ENCODE results near the gene FAM170A. TPM values are rescaled to one million over a fixed set of nuclear protein-coding genes. Genes with fewer than 3 reads are reported as not detected.

The FAM170A gene, protein sequence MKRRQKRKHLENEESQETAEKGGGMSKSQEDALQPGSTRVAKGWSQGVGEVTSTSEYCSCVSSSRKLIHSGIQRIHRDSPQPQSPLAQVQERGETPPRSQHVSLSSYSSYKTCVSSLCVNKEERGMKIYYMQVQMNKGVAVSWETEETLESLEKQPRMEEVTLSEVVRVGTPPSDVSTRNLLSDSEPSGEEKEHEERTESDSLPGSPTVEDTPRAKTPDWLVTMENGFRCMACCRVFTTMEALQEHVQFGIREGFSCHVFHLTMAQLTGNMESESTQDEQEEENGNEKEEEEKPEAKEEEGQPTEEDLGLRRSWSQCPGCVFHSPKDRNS
- total RNA-seq: not detected

GRCh38 chr5:119629339-119629738 is at the start of gene FAM170A:
FAM170A (plus strand) TSS chr5:119629558; CDS start chr5:119629769, 211 bp downstream.
- POLR2A ChIA-PET: no interaction called here
- CTCF ChIA-PET: no interaction called here
- no peaks in the 10 kb centered on the region for H3K36me3 Mint-ChIP-seq (ENCODE audit: low read depth)
- peaks cover 2% of the 10 kb centered on the region for H3K27me3 Mint-ChIP-seq (ENCODE audit: low read depth)
- no peaks in the 10 kb centered on the region for H3K4me1 Mint-ChIP-seq (ENCODE audit: low read depth)
- H3K27ac Mint-ChIP-seq: no peak within 1 kb of the TSS
- no peaks in the 10 kb centered on the region for H3K9me3 Mint-ChIP-seq (ENCODE audit: insufficient read depth)
- ATAC-seq: no peak
- no peak for DNase-seq
- H3K4me3 Mint-ChIP-seq: no peak within 1 kb of the TSS

GRCh38 chr5:119582987-119583386 is 46.4 kb upstream of the FAM170A start:
- no peak for ATAC-seq
- Mint-ChIP-seq H3K27ac (no peak overlapping the region), H3K4me1 (ENCODE audit: low read depth) (no peaks in the 10 kb centered on the region)

GRCh38 chr5:119583684-119584083 is 45.7 kb upstream of the FAM170A start:
- CTCF ChIA-PET: no interaction called here
- H3K27ac Mint-ChIP-seq: no peak overlapping the region
- DNase-seq: no peak
- H3K4me3 Mint-ChIP-seq: no peak overlapping the region
- POLR2A ChIA-PET: no interaction called here
- H3K4me1 Mint-ChIP-seq (ENCODE audit: low read depth): no peaks in the 10 kb centered on the region
- H3K27me3 Mint-ChIP-seq (ENCODE audit: low read depth): peaks cover 5% of the 10 kb centered on the region
- no peaks in the 10 kb centered on the region for H3K36me3 Mint-ChIP-seq (ENCODE audit: low read depth)
- ATAC-seq: no peak
- H3K9me3 Mint-ChIP-seq (ENCODE audit: insufficient read depth): no peaks in the 10 kb centered on the region

More at GRCh38 chr5:119582987-119583386, 46.4 kb upstream of the FAM170A start:
- Mint-ChIP-seq H3K9me3 (ENCODE audit: insufficient read depth) (no peaks in the 10 kb centered on the region), H3K27me3 (ENCODE audit: low read depth) (peaks cover 5% of the 10 kb centered on the region), H3K4me3 (no peak overlapping the region), H3K36me3 (ENCODE audit: low read depth) (no peaks in the 10 kb centered on the region)
- POLR2A ChIA-PET: no interaction called here
- CTCF ChIA-PET: no interaction called here
- no peak for DNase-seq

DNA sequence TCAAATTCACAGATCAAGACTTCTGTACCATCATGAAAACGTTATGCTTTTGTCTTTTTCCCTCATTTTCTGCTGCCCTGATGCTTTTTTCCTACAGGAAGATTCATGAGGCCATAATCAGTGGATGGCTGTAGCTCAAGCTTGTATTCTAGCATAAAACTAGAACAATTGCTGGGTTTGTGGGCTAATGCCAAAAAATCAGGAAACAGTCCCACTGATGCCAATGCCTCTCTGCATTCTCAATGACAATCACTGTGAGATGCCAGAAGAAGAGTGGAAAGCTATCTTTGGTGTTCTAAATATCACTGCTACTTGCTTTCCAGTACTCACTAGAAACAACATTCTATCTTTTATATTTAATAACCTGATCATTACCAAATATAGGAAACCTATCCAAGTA is 33.3 kb upstream of the FAM170A start:
- ChIA-PET CTCF (no interaction called here), POLR2A (no interaction called here)
- Mint-ChIP-seq H3K4me3 (no peak overlapping the region), H3K4me1 (ENCODE audit: low read depth) (no peaks in the 10 kb centered on the region), H3K36me3 (ENCODE audit: low read depth) (no peaks in the 10 kb centered on the region), H3K27ac (no peak overlapping the region), H3K9me3 (ENCODE audit: insufficient read depth) (no peaks in the 10 kb centered on the region), H3K27me3 (ENCODE audit: low read depth) (no peaks in the 10 kb centered on the region)
- DNase-seq: no peak
- ATAC-seq: no peak

- ATAC-seq (no peak), DNase-seq (no peak)
- Mint-ChIP-seq H3K4me3 (no peak overlapping the region), H3K27ac (no peak overlapping the region), H3K27me3 (ENCODE audit: low read depth) (no peaks in the 10 kb centered on the region), H3K4me1 (ENCODE audit: low read depth) (no peaks in the 10 kb centered on the region), H3K36me3 (ENCODE audit: low read depth) (no peaks in the 10 kb centered on the region), H3K9me3 (ENCODE audit: insufficient read depth) (no peaks in the 10 kb centered on the region)
- ChIA-PET POLR2A (no interaction called here), CTCF (no interaction called here)
Measured at GRCh38 chr5:119597728-119598298, 31.5 kb upstream of the FAM170A start.

- H3K9me3 Mint-ChIP-seq (ENCODE audit: insufficient read depth): no peaks in the 10 kb centered on the region
- POLR2A ChIA-PET: no interaction called here
- ATAC-seq: no peak
- no peaks in the 10 kb centered on the region for H3K36me3 Mint-ChIP-seq (ENCODE audit: low read depth)
- no peak for DNase-seq
- peaks cover 4% of the 10 kb centered on the region for H3K27me3 Mint-ChIP-seq (ENCODE audit: low read depth)
- no peaks in the 10 kb centered on the region for H3K4me1 Mint-ChIP-seq (ENCODE audit: low read depth)
- CTCF ChIA-PET: no interaction called here
- H3K27ac Mint-ChIP-seq: no peak overlapping the region
- H3K4me3 Mint-ChIP-seq: no peak overlapping the region
Measured at GRCh38 chr5:119613937-119614336, 15.4 kb upstream of the FAM170A start.

DNA sequence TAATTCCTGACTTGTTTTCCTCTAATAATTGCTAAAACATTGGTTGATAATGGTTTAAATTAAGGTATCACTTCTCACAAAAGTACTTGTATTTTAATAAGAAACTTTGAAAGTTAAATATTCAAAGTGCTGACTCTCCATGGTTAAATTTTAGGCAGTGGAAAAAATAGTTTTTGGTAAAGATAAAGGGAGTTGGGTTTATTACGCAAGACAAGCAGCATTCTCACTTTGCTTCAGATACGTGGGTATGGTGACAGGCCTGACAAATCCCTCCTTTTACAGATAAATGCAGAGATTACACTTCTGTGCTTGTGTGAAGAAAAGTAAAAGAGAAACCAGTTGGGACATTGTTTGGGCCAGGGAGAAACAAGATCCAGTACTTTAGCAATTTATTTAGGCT is 14.5 kb upstream of the FAM170A start:
- no peak overlapping the region for H3K4me3 Mint-ChIP-seq
- no peaks in the 10 kb centered on the region for H3K36me3 Mint-ChIP-seq (ENCODE audit: low read depth)
- POLR2A ChIA-PET: no interaction called here
- DNase-seq: no peak
- H3K27ac Mint-ChIP-seq: no peak overlapping the region
- peaks cover 4% of the 10 kb centered on the region for H3K27me3 Mint-ChIP-seq (ENCODE audit: low read depth)
- CTCF ChIA-PET: no interaction called here
- H3K9me3 Mint-ChIP-seq (ENCODE audit: insufficient read depth): no peaks in the 10 kb centered on the region
- H3K4me1 Mint-ChIP-seq (ENCODE audit: low read depth): no peaks in the 10 kb centered on the region
- ATAC-seq: no peak

GRCh38 chr5:119626086-119626485 is 3.3 kb upstream of the FAM170A start:
- Mint-ChIP-seq H3K36me3 (ENCODE audit: low read depth) (no peaks in the 10 kb centered on the region), H3K27me3 (ENCODE audit: low read depth) (peaks cover 4% of the 10 kb centered on the region), H3K4me1 (ENCODE audit: low read depth) (no peaks in the 10 kb centered on the region), H3K9me3 (ENCODE audit: insufficient read depth) (no peaks in the 10 kb centered on the region), H3K27ac (no peak overlapping the region), H3K4me3 (no peak overlapping the region)
- DNase-seq: no peak
- POLR2A ChIA-PET: no interaction called here
- CTCF ChIA-PET: no interaction called here
- ATAC-seq: no peak

GRCh38 chr5:119630752-119631440 is 1.5 kb downstream of the FAM170A start:
- H3K4me1 Mint-ChIP-seq (ENCODE audit: low read depth): no peaks in the 10 kb centered on the region
- H3K27ac Mint-ChIP-seq: no peak overlapping the region
- H3K4me3 Mint-ChIP-seq: no peak overlapping the region
- no peaks in the 10 kb centered on the region for H3K36me3 Mint-ChIP-seq (ENCODE audit: low read depth)
- CTCF ChIA-PET: no interaction called here
- DNase-seq (no peak), ATAC-seq (no peak)
- H3K9me3 Mint-ChIP-seq (ENCODE audit: insufficient read depth): no peaks in the 10 kb centered on the region
- peaks cover 2% of the 10 kb centered on the region for H3K27me3 Mint-ChIP-seq (ENCODE audit: low read depth)
- POLR2A ChIA-PET: no interaction called here

- peaks cover 1% of the 10 kb centered on the region for H3K27me3 Mint-ChIP-seq (ENCODE audit: low read depth)
- no peak overlapping the region for H3K27ac Mint-ChIP-seq
- ChIA-PET CTCF (no interaction called here), POLR2A (no interaction called here)
- H3K4me3 Mint-ChIP-seq: no peak overlapping the region
- no peak for ATAC-seq
- DNase-seq: no peak
- H3K9me3 Mint-ChIP-seq (ENCODE audit: insufficient read depth): no peaks in the 10 kb centered on the region
- no peaks in the 10 kb centered on the region for H3K4me1 Mint-ChIP-seq (ENCODE audit: low read depth)
- no peaks in the 10 kb centered on the region for H3K36me3 Mint-ChIP-seq (ENCODE audit: low read depth)
Measured at GRCh38 chr5:119631660-119632059, 2.3 kb downstream of the FAM170A start.

- ChIA-PET POLR2A (no interaction called here), CTCF (no interaction called here)
- Mint-ChIP-seq H3K36me3 (ENCODE audit: low read depth) (no peaks in the 10 kb centered on the region), H3K27me3 (ENCODE audit: low read depth) (no peaks in the 10 kb centered on the region), H3K4me1 (ENCODE audit: low read depth) (no peaks in the 10 kb centered on the region), H3K4me3 (no peak overlapping the region), H3K27ac (no peak overlapping the region), H3K9me3 (ENCODE audit: insufficient read depth) (no peaks in the 10 kb centered on the region)
- DNase-seq: no peak
- no peak for ATAC-seq
Measured at GRCh38 chr5:119651486-119651885, 22.1 kb downstream of the FAM170A start.

GRCh38 chr5:119655061-119655460 is 25.7 kb downstream of the FAM170A start:
- H3K9me3 Mint-ChIP-seq (ENCODE audit: insufficient read depth): no peaks in the 10 kb centered on the region
- H3K27ac Mint-ChIP-seq: no peak overlapping the region
- H3K4me3 Mint-ChIP-seq: no peak overlapping the region
- H3K27me3 Mint-ChIP-seq (ENCODE audit: low read depth): no peaks in the 10 kb centered on the region
- no peak for DNase-seq
- POLR2A ChIA-PET: no interaction called here
- no peaks in the 10 kb centered on the region for H3K36me3 Mint-ChIP-seq (ENCODE audit: low read depth)
- CTCF ChIA-PET: no interaction called here
- H3K4me1 Mint-ChIP-seq (ENCODE audit: low read depth): no peaks in the 10 kb centered on the region
- no peak for ATAC-seq

All from activated CD8-positive, alpha-beta T cell treated with anti-CD3 and anti-CD28 coated beads, Interleukin-2, amount 10 ng/mL, durations not matched to agents 7 days and 5 days (primary cell).